Stimulated activated CD4-positive, alpha-beta T cell treated with anti-CD3 and anti-CD28 coated beads, Interleukin-12 subunit alpha, Interleukin-12 subunit beta, amount 100 ng/mL, for 4 hours (primary cell): ENCODE measurements around the gene AQP12A.

ENCODE experiments used
- DNase-seq: peaks from one replicate; pipeline ENCODE4 v3.0.0-alpha.2; 2020

The AQP12A gene

GRCh38 chr2:240747256-240747655 is 55.6 kb downstream of the AQP12A start:
- DNase-seq = no peak
